NB4 (cell line): Measurements from ENCODE around the gene NPFFR2.

Source experiments
- DNase-seq: peaks from one replicate; pipeline ENCODE4 v3.0.0; 2010; ENCODE audit warnings: low read depth
- H3K4me3 ChIP-seq: one replicate; pipeline ENCODE4 v1.5.1; 2011; ENCODE audit warnings: mild to moderate bottlenecking, low read depth, low read length, moderate library complexity
- CTCF ChIP-seq: IDR thresholded peaks from one replicate; pipeline ENCODE4 v1.5.1; 2012; ENCODE audit warnings: low read depth, low read length
- MYC ChIP-seq: IDR thresholded peaks from 2 replicates; pipeline ENCODE4 v1.6.1; 2011; ENCODE audit warnings: low read depth, low read length
- POLR2A ChIP-seq: IDR thresholded peaks from 2 replicates; pipeline ENCODE4 v1.6.1; 2011; ENCODE audit warnings: mild to moderate bottlenecking; ENCODE audit not compliant: insufficient read length; ENCODE audit errors: extremely low read depth
- TF ChIP-seq, protein P1 (sequence below): IDR thresholded peaks from 2 replicates; pipeline ENCODE4 v1.6.1; 2011; ENCODE audit warnings: low read depth, low read length

The NPFFR2 gene

DNA sequence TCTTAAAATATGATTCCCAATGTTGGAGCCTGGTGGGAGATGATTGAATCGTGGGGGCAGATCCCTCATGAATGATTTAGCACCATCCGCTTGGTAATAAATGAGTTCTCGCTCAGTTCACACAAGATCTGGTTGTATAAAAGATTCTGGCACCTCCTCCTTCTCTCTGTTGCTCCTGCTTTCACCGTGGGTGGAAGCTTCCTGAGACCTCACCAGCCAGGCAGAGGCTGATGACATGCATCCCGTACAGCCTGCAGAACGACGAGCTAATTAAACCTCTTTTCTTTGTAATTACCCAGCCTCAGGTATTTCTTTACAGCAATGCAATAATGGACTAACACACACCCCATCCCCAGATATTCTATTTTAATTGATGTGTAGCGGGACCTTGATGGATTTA is 162.2 kb downstream of the NPFFR2 start:
- no peak for DNase-seq
- no peak for TF ChIP-seq POLR2A
- TF ChIP-seq MYC = no peak
- TF ChIP-seq CTCF = no peak
- TF ChIP-seq, protein P1, sequence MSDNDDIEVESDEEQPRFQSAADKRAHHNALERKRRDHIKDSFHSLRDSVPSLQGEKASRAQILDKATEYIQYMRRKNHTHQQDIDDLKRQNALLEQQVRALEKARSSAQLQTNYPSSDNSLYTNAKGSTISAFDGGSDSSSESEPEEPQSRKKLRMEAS = no peak
- H3K4me3 ChIP-seq = no peak overlapping the region

GRCh38 chr4:72194453-72194852 is 162.7 kb downstream of the NPFFR2 start:
- DNase-seq = no peak
- TF ChIP-seq CTCF (no peak), POLR2A (no peak), MYC (no peak)
- TF ChIP-seq, protein P1 = no peak
- H3K4me3 ChIP-seq = no peak overlapping the region
